HG03571 (cell line): Measurements from ENCODE around the gene LMNTD2.

Experiments used
- ATAC-seq: cut with Tn5 transposase; IDR thresholded peaks from one replicate; pipeline ENCODE4 v1.9.1; 2021; ENCODE audit not compliant: unreplicated experiment

LMNTD2 gene

DNA sequence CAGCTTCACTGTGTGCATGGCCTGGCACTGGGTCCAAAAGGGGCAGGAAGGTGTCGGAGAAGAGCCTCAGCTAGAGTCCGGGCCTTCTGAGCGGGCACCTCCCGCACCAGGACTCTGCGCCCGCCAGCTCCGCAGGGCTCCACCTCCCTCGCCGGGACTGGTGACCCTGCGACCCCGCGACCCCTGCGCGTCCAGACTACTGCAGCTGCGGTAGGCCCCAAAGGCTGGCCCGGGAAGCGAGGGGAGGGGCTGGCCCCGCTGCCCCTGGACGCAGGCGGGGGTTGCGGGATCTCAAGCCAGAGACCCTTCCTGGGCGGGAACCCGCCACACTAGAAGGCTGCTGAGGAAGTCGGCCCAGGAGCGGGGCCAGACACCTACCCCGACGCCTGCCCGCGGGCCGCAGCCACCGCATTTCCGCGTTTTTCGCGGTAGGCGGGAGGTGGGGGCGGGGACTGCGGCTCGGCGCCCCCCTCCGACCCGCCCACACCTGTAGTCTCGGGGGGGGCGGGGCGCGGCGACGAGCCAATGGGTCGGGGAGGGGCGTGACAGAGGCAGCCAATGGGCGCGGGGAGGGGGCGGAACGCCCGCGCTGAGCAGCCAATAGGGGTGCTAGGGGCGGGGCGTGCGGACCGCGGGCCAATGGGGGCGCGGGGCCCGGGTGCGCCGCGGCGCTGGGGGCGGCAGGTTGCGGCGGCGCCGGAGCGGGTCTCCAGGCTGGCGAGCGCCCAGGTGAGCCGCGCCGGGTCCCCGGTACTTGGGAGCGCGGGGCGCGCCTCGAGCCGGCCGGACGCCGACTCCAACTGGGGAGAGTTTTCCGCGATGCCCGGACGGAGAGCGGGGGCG is at the start of gene LMNTD2, which contains the start of gene RASSF7:
Gene LMNTD2 (minus strand): TSS at position 434 of the 843 bp plus-strand sequence. CDS start 22 bp downstream, at position 412.
Gene RASSF7 (plus strand): TSS at position 666 of the 843 bp plus-strand sequence. CDS start 799 bp downstream, outside the sequence.
- ATAC-seq = peak; percentile 75

- no peak for ATAC-seq
These were observed 48.8 kb upstream of the LMNTD2 start for GRCh38 chr11:609341-609811.

DNA sequence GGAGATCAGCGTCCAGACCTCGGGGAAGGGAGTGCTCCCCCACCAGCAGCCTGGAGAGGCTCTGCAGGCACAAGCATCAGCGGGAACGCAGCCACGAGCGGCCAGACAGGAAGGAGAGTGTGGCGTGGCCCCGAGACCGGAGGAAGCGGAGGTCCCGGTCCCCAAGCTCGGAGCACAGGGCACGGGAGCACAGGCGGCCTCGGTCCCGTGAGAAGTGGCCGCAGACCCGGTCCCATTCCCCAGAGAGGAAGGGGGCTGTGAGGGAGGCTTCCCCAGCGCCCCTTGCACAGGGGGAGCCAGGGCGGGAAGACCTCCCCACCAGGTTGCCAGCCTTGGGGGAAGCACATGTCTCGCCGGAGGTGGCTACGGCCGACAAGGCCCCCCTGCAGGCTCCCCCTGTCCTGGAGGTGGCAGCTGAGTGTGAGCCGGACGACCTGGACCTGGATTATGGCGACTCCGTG is 48.3 kb upstream of the LMNTD2 start:
- ATAC-seq = no peak

- no peak for ATAC-seq
These were observed 47.6 kb upstream of the LMNTD2 start for GRCh38 chr11:607971-608659.

DNA sequence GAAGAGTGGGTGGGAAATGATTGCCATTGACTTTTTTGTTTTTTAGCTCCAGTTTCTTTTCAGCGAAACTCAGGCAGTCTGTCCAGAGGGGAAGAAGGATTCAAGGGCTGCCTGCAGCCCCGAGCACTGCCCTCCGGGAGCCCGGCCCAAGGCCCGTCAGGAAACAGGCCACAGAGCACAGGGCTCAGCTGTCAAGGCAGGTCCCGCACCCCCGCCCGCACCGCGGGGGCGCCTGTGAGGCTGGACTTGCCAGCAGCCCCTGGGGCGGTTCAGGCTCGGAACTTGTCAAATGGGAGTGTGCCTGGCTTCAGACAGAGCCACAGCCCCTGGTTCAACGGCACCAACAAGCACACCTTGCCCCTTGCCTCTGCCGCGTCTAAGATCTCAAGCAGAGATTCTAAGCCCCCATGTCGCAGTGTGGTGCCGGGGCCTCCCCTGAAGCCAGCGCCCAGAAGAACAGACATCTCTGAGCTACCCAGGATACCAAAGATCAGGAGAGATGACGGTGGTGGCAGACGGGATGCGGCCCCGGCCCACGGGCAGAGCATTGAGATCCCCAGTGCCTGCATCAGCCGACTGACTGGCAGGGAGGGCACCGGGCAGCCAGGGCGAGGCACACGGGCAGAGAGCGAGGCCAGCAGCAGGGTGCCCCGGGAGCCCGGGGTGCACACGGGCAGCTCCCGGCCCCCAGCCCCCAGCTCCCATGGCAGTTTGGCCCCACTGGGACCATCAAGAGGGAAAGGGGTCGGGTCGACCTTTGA is 46.7 kb upstream of the LMNTD2 start:
- no peak for ATAC-seq

DNA sequence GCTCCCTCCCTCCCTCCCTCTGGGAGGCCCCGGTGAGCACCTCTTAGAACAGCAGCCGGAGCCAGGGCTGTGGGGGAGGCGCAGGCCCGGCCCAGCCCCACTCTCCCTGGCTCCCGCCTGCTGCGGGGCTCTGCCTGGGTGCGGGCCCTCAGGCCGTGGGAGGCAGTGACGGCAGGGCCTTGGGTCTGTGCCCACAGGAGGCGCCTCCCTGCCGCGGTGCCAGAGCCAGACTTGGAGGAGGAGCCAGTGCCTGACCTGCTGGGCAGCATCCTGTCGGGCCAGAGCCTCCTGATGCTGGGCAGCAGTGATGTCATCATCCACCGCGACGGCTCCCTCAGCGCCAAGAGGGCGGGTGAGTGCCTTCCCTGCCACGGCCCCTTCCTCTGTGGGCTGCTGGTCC is 45.7 kb upstream of the LMNTD2 start:
- no peak for ATAC-seq

DNA sequence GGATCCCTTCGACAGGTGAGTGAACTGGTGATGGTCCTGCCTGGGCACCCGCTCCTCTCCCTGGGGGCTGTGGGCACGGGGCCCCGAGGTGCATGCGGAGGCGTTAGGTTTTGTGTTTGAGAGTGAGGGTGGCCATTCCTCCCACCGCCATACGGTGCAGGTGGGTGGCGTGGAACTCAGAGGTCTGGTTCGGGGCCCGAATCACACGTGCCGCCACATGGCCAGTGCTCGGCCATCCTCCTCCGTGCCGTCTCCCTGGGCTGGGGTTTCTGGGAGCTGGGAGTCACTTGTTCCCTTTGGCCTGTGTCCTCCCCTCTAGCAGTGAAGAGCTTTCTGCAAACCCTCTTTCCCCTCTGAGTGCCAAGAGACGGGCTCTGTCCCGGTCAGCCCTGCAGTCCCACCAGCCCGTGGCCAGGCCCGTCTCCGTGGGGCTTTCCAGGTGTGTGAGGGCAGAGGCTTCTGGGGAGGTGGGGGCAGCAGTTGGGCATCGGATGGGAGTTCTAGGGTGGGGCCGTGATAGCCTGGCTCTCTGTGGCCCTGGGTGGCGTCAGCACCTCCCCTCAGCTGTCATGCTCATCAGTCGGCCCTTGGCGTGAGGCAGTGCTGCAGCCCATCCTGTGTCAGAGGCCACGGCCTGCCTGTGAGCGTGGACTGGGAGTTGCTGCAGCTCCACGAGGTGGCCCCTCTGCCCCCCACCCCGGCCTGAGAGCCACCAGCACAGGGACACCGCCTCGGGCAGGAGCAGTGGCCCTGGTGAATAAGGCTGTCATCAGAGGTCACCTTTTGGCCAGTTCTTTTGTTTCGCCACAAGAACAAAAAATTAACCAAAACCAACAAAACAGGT is 45.0 kb upstream of the LMNTD2 start:
- ATAC-seq = no peak

DNA sequence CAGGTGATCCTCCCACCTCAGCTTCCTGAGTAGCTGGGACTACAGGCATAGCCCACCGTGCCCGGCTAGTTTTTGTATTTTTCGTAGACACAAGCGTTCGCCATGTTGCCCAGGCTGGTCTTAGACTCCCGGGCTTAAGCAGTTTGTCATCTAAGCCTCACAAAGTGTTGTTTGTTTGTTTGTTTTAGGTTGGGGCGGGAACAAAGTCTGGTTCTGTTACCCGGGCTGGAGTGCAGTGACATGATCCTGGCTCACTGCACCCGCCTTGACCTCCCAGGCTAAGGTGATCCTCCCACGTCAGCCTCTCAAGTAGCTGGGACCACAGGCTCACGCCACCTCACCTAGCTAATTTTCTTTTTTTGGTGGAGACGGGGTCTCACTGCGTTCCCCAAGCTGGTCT is 42.6 kb upstream of the LMNTD2 start:
- no peak for ATAC-seq

DNA sequence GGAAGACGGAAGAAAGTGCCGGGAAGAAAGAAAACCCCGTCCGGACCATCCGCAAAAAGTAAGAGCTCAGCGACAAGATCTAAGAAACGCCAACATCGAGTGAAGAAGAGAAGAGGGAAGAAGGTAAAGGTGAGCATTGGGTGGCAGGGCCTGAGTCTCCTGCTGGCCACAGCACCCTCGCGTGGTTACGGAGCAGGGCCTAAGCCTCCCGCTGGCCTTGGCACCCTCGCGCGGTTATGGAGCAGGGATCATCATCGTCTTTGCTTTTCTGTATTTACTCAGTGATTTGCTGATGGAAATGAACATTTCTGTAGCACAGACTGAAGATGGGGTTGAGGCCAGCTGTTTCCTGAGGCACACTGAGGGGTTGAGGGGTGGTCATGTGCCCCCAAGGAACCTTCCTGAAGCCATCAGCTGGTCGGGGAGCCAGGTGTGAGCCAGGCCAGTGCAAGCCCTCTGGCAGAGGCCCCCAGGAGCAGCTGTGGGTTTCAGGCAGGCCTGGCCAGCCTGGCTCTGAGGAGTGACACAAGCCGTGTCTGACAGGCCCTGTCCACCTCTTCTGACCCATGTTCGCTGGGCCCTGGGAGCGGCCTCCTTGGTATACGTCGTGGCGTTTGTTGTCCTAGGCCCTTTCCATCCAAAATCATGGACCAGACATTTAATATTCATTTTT is 41.2 kb upstream of the LMNTD2 start:
- no peak for ATAC-seq

DNA sequence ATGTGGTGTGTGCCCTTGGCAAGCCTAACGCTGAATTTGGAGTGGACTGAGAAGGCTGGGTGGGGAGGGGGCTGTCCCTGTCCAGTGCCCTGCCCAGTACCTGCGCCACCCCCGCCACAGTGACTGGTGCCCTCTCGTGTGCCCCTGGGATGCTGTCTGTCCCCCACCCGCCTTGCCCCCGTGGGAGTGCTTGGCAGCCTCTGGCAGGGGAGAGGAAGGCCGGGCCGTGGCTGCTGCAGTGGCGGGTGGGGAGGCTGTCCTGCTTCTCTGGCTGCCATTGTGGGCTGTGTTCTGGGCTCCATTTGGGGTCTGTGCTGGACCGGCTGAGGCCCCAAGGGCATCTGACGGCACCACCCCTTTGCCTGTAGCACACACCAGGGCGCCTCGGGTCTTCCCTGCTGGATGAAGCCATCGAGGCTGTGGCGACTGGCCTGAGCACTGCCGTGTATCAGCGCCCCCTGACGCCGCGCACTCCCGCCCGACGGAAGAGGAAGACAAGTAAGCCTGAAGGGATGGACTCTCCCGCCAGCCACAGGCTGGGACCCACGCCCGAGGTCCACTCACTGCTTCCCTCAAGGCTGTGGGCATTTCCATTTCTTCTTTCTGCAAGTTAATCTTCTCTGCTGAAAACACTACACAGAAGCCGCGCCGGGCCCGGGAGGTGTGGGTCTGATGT is 37.6 kb upstream of the LMNTD2 start:
- ATAC-seq = no peak

DNA sequence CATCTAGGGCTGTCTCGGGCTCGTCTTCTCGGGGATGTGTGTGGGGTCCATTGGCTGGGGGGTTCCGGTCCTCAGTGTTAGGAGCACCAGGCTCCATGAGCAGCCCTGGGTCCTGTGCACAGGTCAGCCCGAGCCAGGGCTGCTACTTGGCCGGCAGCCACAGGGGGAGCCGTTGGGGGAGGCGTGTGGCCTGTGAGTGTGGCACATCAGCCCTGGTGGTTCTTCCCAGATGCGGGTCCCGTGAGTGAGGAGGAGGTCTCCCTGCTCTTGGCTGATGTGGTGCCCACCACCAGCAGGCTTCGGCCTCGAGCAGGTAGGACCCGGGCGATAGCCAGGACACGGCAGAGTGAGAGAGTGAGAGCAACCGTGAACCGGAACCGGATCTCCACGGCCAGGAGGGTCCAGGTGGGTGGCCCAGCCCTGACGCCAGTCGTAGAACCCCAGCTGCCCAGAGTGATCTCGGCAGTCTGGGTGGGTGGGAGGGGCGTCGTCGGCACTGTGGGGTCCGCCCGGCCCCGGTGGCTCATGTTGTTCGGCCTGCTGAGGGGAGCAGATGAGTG is 36.7 kb upstream of the LMNTD2 start:
- ATAC-seq = no peak

DNA sequence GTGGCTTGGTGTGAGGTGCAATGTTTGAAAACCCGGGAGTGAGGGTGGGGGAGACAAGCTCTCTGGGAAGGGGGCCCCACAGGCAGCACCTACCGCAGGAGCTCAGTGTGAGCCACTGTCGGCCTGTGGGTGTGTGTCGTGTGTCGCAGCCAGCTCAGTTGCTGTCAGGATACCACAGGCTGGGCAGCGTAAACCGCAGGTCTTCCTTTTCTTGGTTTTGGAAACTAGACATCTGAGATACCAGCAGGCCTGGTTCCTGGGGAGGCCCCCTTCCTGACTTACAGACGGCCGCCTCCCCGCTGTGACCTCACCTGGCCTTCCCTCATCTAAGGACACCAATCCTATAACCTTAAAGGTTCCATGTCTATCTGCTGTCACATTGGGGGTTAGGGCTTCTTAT is 35.8 kb upstream of the LMNTD2 start:
- no peak for ATAC-seq

DNA sequence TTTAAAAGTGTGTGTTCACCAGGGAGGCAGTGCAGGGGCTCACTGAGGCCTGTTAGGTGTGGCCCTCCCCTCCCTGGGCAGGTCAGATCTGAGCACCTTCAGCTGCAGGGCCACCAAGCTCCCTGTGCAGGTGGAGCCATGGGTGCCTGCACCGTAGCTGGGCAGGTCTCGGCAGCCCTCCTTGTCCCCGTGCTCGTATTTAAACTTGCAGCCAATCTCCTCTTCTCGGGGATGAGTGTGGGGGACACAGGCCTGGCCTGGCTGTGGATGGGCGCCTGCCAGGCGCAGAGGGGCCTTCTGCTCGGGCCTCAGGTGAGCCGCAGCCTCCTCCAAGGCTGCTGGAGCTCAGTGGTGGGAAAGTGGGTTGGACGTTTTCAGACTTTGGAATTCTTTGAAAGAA is 34.9 kb upstream of the LMNTD2 start:
- ATAC-seq = no peak

- no peak for ATAC-seq
These were observed 32.8 kb upstream of the LMNTD2 start for GRCh38 chr11:593347-593746.

DNA sequence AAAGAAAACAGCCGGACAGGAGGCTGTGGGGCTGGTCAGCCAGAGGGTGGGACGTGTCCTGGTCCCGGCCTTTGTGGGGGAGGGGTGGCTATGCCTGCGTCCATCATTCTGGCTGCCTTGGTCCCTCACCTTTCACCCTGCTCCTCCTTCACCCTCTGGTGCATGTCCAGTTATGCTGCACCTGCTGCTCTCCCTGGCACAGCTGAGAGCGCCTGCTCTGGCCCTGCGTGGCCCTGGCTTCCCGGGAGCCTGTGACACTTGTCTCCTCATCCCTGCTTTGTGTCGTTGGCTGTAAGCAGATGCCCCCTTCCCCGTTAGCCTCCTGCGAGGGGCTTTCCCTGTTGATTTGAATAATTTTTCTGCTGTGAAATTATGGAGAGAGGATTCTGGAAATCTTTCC is 32.4 kb upstream of the LMNTD2 start:
- no peak for ATAC-seq

- ATAC-seq = no peak
These were observed 32.0 kb upstream of the LMNTD2 start for GRCh38 chr11:592501-592900.

GRCh38 chr11:590997-591396 is 30.5 kb upstream of the LMNTD2 start:
- ATAC-seq = no peak

DNA sequence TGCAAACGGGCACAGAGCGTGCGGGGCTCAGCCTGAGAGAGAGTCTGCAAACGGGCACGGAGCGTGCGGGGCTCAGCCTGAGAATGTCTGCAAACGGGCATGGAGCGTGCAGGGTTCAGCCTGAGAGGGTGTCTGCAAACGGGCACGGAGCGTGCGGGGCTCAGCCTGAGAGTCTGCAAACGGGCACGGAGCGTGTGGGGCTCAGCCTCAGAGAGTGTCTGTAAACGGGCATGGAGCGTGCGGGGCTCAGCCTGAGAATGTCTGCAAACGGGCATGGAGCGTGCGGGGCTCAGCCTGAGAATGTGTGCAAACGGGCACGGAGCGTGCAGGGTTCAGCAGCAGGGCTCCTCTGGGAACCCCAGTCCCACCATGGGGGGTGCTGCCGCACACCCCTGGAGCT is 29.3 kb upstream of the LMNTD2 start:
- ATAC-seq = no peak

DNA sequence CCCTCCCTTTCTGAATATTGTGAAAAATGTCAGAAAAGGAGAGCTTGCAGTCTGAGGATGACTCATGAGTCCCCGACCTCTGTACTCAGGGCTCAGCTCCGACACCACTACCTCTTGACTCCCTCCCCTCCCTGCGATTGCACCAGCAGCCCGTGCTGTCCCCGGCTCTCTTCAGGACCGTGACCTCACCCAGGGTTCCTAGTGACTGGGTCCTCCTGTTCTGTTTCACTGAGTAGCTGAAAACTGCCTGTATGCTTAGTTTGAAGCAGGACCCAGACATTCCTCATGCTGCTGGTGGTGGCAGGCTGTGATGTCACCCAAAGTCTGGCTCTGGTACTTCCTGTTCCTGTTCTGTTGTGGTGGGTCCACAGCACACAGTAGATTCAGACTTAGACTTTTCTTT is 27.4 kb upstream of the LMNTD2 start:
- ATAC-seq = no peak
